GM21423 (cell line): ENCODE data around the gene SLC16A6.
"Not testable (repeated sequence)": the region's sequence is repeated elsewhere in the genome, so short reads cannot be mapped to it uniquely, and the experiment has no call there.

Experiments used
- ATAC-seq: cut with Tn5 transposase; IDR thresholded peaks from one replicate; pipeline ENCODE4 v1.9.1; 2021; ENCODE audit warnings: mild to moderate bottlenecking, moderate library complexity; ENCODE audit not compliant: unreplicated experiment

The SLC16A6 gene

GRCh38 chr17:68253426-68253825 lies 37.5 kb downstream of the SLC16A6 start:
- ATAC-seq = not testable (repeated sequence)

- no peak for ATAC-seq
Observed at GRCh38 chr17:68249354-68249765, 41.6 kb downstream of the SLC16A6 start.

- no peak for ATAC-seq
Observed at GRCh38 chr17:68248891-68249290, 42.0 kb downstream of the SLC16A6 start.

- ATAC-seq = no peak
Observed at GRCh38 chr17:68248199-68248825, 42.6 kb downstream of the SLC16A6 start.

- ATAC-seq = peak; percentile 84
Observed at GRCh38 chr17:68247445-68248198, 43.3 kb downstream of the SLC16A6 start, which contains the start of gene AMZ2. Gene AMZ2 (plus strand): TSS chr17:68248043. CDS start chr17:68250188, 2,145 bp downstream.

GRCh38 chr17:68246271-68247028 lies 44.5 kb downstream of the SLC16A6 start:
- no peak for ATAC-seq

- no peak for ATAC-seq
Observed at GRCh38 chr17:68239632-68240366, 51.1 kb downstream of the SLC16A6 start.

GRCh38 chr17:68238871-68239253 lies 52.1 kb downstream of the SLC16A6 start:
- no peak for ATAC-seq

GRCh38 chr17:68238164-68238870 lies 52.6 kb downstream of the SLC16A6 start:
- ATAC-seq = peak; percentile 1

- ATAC-seq = peak; percentile 66
Observed at GRCh38 chr17:68237369-68238163, 53.4 kb downstream of the SLC16A6 start.

- ATAC-seq = not testable (repeated sequence)
Observed at GRCh38 chr17:68235336-68235791, 55.6 kb downstream of the SLC16A6 start.

GRCh38 chr17:68234726-68235335 lies 56.1 kb downstream of the SLC16A6 start:
- peak; percentile 38 for ATAC-seq

- ATAC-seq = not testable (repeated sequence)
Observed at GRCh38 chr17:68232741-68233140, 58.2 kb downstream of the SLC16A6 start.

- ATAC-seq = no peak
Observed at GRCh38 chr17:68231541-68231940, 59.4 kb downstream of the SLC16A6 start.

GRCh38 chr17:68231131-68231530 lies 59.8 kb downstream of the SLC16A6 start:
- ATAC-seq = not testable (repeated sequence)

GRCh38 chr17:68229619-68230018 lies 61.3 kb downstream of the SLC16A6 start:
- ATAC-seq = no peak

GRCh38 chr17:68228817-68229570 lies 61.9 kb downstream of the SLC16A6 start:
- no peak for ATAC-seq

- not testable (repeated sequence) for ATAC-seq
Observed at GRCh38 chr17:68228039-68228680, 62.8 kb downstream of the SLC16A6 start.
